Keratinocyte (primary cell): ENCODE data around the gene ARNT2. TPM values are rescaled to one million over a fixed set of nuclear protein-coding genes. Genes with fewer than 3 reads are reported as not detected.

Experiments
- DNase-seq: peaks from one replicate; pipeline ENCODE4 v3.0.0-alpha.2; 2011; ENCODE audit warnings: low read depth, missing footprints, low spot score
- FAIRE-seq: peaks from 2 replicates; lab custom pipeline; 2011; peaks lifted over from hg19 to GRCh38; lab: Jason Lieb, UNC
- H2AFZ ChIP-seq: 2 replicates; pipeline ENCODE4 v1.6.0; 2012; ENCODE audit warnings: low read length, control low read depth, inconsistent platforms; ENCODE audit not compliant: control insufficient read depth
- H3K27ac ChIP-seq: 2 replicates; pipeline ENCODE4 v1.5.1; 2011; ENCODE audit warnings: low read length; ENCODE audit not compliant: control insufficient read depth, insufficient read depth
- H3K27me3 ChIP-seq: 3 replicates; pipeline ENCODE4 v1.6.0; 2011; ENCODE audit warnings: low read length; ENCODE audit not compliant: control insufficient read depth, insufficient read depth; ENCODE audit errors: extremely low read depth
- H3K36me3 ChIP-seq, 2 experiments: 2 replicates in 1 of 2; 3 replicates in 1 of 2; pipeline ENCODE4 v1.5.1; 2011; ENCODE audit warnings: low read length in 2 of 2, mild to moderate bottlenecking in 1 of 2; ENCODE audit not compliant: control insufficient read depth in 2 of 2, insufficient read depth in 2 of 2; ENCODE audit errors: extremely low read depth in 1 of 2
- H3K4me1 ChIP-seq: 3 replicates; pipeline ENCODE4 v1.5.1; 2011; ENCODE audit warnings: low read length; ENCODE audit not compliant: control insufficient read depth, insufficient read depth; ENCODE audit errors: extremely low read depth
- H3K4me2 ChIP-seq: 3 replicates; pipeline ENCODE4 v1.6.0; 2011; ENCODE audit warnings: low read depth, low read length; ENCODE audit not compliant: control insufficient read depth, insufficient read depth; ENCODE audit errors: extremely low read depth
- H3K4me3 ChIP-seq, 3 experiments: fragments of 200-600 bp in 1 of 3; sonication (generic) in 1 of 3; 2 replicates in 2 of 3; 3 replicates in 1 of 3; pipeline ENCODE4 v1.5.1; 2011 to 2016; ENCODE audit warnings: low read length in 3 of 3, mild to moderate bottlenecking in 3 of 3, control low read depth in 2 of 3, inconsistent platforms in 1 of 3, low read depth in 1 of 3, mixed read lengths in 1 of 3, mixed run types in 1 of 3, moderate library complexity in 1 of 3; ENCODE audit not compliant: control insufficient read depth in 2 of 3, insufficient read depth in 2 of 3; ENCODE audit errors: extremely low read depth in 1 of 3
- H3K79me2 ChIP-seq: 2 replicates; pipeline ENCODE4 v1.6.0; 2012; ENCODE audit warnings: low read length; ENCODE audit not compliant: control insufficient read depth, insufficient read depth
- H3K9ac ChIP-seq: 3 replicates; pipeline ENCODE4 v1.6.0; 2011; ENCODE audit warnings: low read length; ENCODE audit not compliant: control insufficient read depth, insufficient read depth; ENCODE audit errors: extremely low read depth
- H3K9me1 ChIP-seq: 3 replicates; pipeline ENCODE4 v1.6.0; 2011; ENCODE audit warnings: low read length; ENCODE audit not compliant: control insufficient read depth, insufficient read depth; ENCODE audit errors: extremely low read depth
- H3K9me3 ChIP-seq: 2 replicates; pipeline ENCODE4 v1.5.1; 2012; ENCODE audit warnings: low read depth, low read length; ENCODE audit not compliant: control insufficient read depth
- H4K20me1 ChIP-seq: 3 replicates; pipeline ENCODE4 v1.6.0; 2011; ENCODE audit warnings: low read length; ENCODE audit not compliant: control insufficient read depth, insufficient read depth; ENCODE audit errors: extremely low read depth
- CTCF ChIP-seq, 3 experiments: IDR thresholded peaks in 1 of 3; conservative IDR thresholded peaks in 1 of 3; optimal IDR thresholded peaks in 1 of 3; 2 replicates in 2 of 3; 3 replicates in 1 of 3; pipeline versions ENCODE3 to v1.5.1; 2011; ENCODE audit warnings: low read length in 3 of 3, mild to moderate bottlenecking in 3 of 3, moderate library complexity in 2 of 3, control low read depth in 1 of 3, inconsistent platforms in 1 of 3; ENCODE audit not compliant: insufficient read depth in 2 of 3; ENCODE audit errors: extremely low read depth in 1 of 3
- EZH2 ChIP-seq: IDR thresholded peaks from one replicate; pipeline ENCODE4 v1.6.1; 2012; ENCODE audit warnings: inconsistent platforms, mild to moderate bottlenecking, low read length, moderate library complexity
- dilution Hi-C: fragments of 300-500 bp; cut with MboI; formaldehyde crosslinking; loops from one replicate; pipeline ENCODE4 v1.7.0; 2020; ENCODE audit warnings: low sequenced_read_pairs; ENCODE audit not compliant: extremely low pct_ligation_motif_present
- polyA plus RNA-seq, 5 experiments: library from polyadenylated mRNA; depleted of rRNA in 3 of 5; stranded (reverse) in 3 of 5; stranded (forward) in 1 of 5; unstranded in 1 of 5; fragments of >200 nt; gene quantifications; 1 replicate in 1 of 5; 2 replicates in 3 of 5; 3 replicates in 1 of 5; pipeline versions ENCODE4 v1.2.1 to v1.2.3, GENCODE V29; 2011 to 2012; ENCODE audit warnings: missing spikeins in 2 of 5, low read depth in 1 of 5, low replicate concordance in 1 of 5

The ARNT2 gene
- polyA plus RNA-seq, 1 donor (not counting 4 experiments of a cell fraction or from before 2014, with no cell fraction given), result 0.16 TPM

GRCh38 chr15:80452166-80452565, 48.0 kb downstream of the ARNT2 start:
- Histone ChIP-seq H3K9me3 (no peaks in the 10 kb centered on the region), H4K20me1 (no peaks in the 10 kb centered on the region), H3K9me1 (no peaks in the 10 kb centered on the region), H3K4me3 (no peak overlapping the region), H2AFZ (no peak overlapping the region), H3K4me1 (peaks cover 8% of the 10 kb centered on the region), H3K4me2 (no peak overlapping the region), H3K79me2 (no peaks in the 10 kb centered on the region), H3K36me3 (no peaks in the 10 kb centered on the region), H3K9ac (no peak overlapping the region), H3K27ac (no peak overlapping the region), H3K27me3 (no peaks in the 10 kb centered on the region)
- TF ChIP-seq CTCF (optimal IDR thresholded peaks at IDR 0.05 in 1 of 3, IDR thresholded peaks at IDR 0.05 in 1 of 3, conservative IDR thresholded peaks at IDR 0.05 in 1 of 3; ENCODE audit: extremely low read depth in 1 of 3, insufficient read depth in 2 of 3, low read length in 3 of 3) (no peak), EZH2 (no peak)
- dilution Hi-C loops, result no loop called here
- DNase-seq (no peak), FAIRE-seq (no peak)

GRCh38 chr15:80455051-80455648, 51.0 kb downstream of the ARNT2 start:
- H3K79me2 ChIP-seq, result no peaks in the 10 kb centered on the region
- no peak for DNase-seq
- dilution Hi-C loops, result no loop called here
- no peaks in the 10 kb centered on the region for H3K36me3 ChIP-seq
- no peaks in the 10 kb centered on the region for H4K20me1 ChIP-seq
- H3K4me3 ChIP-seq, result no peak overlapping the region
- no peak for FAIRE-seq
- H3K27me3 ChIP-seq, result no peaks in the 10 kb centered on the region
- H3K4me1 ChIP-seq, result peaks cover 8% of the 10 kb centered on the region
- H2AFZ ChIP-seq, result no peak overlapping the region
- no peak overlapping the region for H3K27ac ChIP-seq
- no peaks in the 10 kb centered on the region for H3K9me1 ChIP-seq
- peak overlapping the region; percentile 57 for H3K4me2 ChIP-seq
- TF ChIP-seq CTCF (optimal IDR thresholded peaks at IDR 0.05 in 1 of 3, IDR thresholded peaks at IDR 0.05 in 1 of 3, conservative IDR thresholded peaks at IDR 0.05 in 1 of 3; ENCODE audit: extremely low read depth in 1 of 3, insufficient read depth in 2 of 3, low read length in 3 of 3) (no peak), EZH2 (no peak)
- H3K9ac ChIP-seq, result no peak overlapping the region
- no peaks in the 10 kb centered on the region for H3K9me3 ChIP-seq
